Measurements from ENCODE around the gene EMP3.

DNA sequence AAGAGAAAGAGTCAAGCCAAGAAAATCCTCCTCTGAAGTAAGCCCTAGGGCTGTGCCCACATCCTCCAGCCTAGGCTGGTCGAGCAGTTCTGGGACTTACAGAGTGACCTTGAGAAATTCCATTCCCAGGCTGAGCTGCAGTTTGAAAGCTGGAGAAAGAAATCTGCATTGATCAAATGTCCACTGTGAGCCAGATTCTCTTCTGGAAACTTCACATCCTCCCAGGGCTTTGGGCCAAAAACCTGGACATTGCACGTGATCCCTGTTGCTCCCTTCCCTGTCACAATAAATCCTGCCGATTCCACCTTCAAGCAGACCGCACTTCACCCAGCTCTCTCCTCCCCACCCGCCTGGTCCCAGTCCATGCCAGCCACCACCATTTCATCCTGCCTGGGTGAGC, 22.7 kb downstream of the EMP3 start:
- TF ChIP-seq, protein P1, sequence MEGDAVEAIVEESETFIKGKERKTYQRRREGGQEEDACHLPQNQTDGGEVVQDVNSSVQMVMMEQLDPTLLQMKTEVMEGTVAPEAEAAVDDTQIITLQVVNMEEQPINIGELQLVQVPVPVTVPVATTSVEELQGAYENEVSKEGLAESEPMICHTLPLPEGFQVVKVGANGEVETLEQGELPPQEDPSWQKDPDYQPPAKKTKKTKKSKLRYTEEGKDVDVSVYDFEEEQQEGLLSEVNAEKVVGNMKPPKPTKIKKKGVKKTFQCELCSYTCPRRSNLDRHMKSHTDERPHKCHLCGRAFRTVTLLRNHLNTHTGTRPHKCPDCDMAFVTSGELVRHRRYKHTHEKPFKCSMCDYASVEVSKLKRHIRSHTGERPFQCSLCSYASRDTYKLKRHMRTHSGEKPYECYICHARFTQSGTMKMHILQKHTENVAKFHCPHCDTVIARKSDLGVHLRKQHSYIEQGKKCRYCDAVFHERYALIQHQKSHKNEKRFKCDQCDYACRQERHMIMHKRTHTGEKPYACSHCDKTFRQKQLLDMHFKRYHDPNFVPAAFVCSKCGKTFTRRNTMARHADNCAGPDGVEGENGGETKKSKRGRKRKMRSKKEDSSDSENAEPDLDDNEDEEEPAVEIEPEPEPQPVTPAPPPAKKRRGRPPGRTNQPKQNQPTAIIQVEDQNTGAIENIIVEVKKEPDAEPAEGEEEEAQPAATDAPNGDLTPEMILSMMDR (conservative IDR thresholded peaks at IDR 0.05 in 1 of 2, IDR thresholded peaks at IDR 0.05 in 1 of 2; ENCODE audit: extremely low read depth in 1 of 2, insufficient read depth in 1 of 2, low read depth in 1 of 2, low read length in 2 of 2): no peak
- no peak for TF ChIP-seq EZH2 (IDR thresholded peaks at IDR 0.05; ENCODE audit: borderline replicate concordance, low read length)

All from mammary epithelial cell (primary cell).